Measurements from ENCODE around the gene ZBTB7C.
A peak's percentile ranks its signal among the peaks of the same experiment; 100 is the strongest.

The ZBTB7C gene

DNA sequence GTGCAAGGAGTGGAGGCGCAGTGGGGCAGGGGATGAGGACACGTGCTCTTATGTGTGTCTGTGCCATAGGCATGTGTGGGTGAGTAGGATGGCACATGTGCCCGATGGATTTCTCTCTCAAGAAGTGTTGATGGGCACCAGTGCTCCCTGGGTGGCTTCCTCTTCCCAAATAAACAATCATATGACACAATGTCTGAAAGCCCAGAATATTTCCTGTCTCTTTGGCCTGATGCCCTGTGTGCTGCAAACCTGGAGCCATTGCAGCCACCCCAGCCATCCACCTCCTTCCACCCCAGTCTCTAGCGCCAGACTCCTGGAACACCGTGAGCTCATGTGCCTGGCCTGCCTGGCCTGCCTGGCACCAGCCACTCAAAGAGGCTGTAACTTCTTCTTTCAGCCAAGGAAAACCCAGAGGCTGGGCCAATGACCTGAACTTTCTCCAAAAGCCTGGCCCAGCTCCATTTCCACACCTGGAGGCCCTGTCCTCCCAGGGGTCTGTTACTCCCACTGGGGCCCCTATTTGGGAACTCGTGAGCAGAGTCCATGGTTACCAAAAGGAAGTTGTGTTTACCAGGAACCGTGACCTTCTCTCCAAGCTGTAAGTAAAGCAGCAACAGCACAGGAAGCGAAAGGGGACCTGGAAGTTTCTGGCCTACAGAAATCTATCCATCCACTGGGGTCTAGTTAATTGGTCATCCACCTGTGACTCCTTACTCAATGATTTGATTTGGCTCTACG is 9.5 kb upstream of the ZBTB7C start:
- DNase-seq (ENCODE audit: low read depth in 2 of 2) = no peak

DNA sequence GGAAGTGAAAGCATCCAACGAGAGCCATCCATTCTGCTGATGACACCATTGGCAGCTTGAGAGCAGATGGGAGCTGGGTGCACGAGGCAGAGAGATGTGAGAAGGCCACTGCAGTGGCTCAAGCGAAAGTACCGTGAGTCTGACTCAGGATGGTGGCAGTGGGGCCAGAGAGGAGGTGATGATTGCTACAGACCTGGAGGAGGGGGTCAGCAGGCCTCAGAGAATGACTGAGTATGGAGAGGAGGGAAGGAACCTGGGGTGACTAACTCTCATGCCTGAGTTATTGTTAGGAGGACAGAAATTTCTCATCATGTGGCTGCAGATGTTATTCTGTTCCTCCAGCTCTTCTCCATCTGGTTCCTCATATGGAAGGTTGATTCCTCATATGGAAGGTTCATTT is 8.8 kb upstream of the ZBTB7C start:
- no peak for DNase-seq (ENCODE audit: low read depth in 2 of 2)

DNA sequence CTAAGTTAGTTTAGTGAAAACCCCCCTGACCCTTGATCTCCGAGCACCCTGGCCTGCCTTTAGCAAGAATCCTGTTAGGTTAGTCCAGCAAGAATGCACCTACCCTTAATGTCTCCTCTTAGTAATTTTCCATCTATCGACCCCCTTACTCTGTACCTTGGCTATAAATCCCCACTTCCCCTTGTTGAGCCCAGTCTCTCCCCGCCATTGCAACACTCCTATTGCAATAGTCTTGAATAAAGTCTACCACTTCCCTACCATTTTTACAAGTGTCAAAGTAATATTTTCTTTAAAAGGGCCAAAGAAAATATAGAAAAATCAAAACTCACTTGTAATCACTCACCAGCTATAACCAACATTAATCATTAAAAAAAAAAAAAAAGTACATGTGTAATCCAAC is 4.2 kb upstream of the ZBTB7C start:
- no peak for DNase-seq (ENCODE audit: low read depth in 2 of 2)

DNA sequence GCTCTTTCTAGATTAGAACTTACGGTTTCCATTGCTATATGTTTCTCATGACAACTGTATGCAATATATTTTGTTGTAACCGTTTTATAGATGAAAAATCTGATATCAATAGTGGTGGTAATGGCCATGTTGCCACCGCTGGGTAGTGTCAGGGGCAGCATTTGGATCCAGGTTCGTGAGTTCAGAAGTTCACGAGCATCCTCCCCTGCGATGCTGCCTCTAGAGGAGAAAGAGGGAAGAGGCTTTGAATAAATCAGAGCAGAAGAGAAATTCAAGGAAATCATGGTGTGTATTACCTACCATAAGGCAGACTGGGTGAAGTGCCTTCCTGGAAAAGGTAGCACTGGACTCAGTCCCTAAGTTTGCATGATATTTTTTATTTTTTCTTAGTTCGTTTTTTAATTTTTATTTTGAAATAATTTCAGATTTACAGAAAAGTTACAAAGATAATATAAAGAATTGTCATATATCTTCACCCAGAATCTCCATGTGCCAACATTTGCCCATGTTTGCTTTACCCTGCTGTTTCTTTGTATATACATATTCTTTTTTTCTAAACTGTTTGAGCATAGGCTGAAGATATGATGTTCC is 3.3 kb upstream of the ZBTB7C start:
- no peak for DNase-seq (ENCODE audit: low read depth in 2 of 2)

DNA sequence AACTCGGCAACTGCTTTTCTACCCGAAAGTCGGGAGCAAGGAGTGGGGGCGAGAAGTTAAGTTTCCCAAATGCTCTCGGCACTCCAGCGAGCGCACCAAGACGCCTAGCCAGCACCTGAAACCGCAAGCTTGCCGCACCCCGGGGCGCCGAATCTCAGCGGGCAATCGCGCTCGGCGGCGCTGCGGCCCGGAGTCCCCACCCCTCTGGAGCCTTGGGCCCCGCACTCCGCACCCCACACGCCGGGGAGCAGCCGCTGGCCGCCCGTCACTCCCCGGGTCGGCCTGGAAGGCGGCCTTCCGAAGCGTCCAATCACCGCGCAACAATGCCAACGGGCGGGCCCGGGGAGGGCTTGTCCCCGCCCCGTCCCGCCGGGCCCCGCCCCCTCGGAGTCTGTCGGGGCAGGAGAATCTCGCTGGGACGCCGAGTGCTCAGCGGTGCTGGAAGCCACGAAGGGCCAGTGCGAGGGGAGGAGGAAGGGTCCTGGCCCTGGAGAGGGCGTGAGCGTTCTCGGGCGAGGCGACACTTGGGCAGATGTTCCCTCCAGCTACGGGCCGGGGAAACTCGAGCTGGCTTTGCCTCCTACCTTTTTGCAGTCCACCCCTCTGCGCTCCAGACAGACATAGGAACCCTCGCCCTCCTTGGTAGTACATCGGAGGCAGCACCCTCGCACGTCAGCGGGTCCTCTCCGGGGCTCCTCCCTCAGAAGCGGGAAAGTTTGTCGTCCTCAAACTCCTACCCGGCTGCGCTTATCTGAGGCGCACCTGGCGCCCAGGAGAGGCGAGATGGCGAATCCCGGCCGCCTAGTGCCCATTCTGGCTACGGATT is 1.1 kb upstream of the ZBTB7C start:
- peak; percentile 55 to 76 for DNase-seq (ENCODE audit: low read depth in 2 of 2)

DNA sequence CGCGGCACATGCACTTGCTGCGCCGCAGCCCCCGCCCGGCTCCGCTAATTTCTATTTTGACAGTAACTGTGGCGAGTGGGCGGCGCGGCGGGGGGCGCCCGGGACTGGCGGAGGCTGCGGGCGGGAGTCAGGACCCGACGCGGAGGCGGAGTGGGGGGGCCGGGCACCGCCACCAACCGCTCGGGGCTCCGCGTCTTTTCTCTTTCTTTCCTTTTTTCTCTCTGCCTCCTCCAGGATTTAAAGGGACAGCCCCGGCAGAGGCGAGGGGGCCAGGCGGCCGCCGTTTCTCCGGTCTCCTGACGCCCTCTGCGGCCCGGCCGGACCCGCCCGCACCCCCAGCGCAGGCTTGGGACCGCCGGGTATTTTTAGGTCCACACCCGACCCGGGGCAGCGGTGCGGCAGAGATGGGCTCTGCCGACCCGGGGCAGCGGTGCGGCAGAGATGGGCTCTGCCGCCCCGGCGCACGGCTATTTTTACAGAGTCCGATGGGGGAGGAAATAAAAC is 460 bp upstream of the ZBTB7C start:
- no peak for DNase-seq (ENCODE audit: low read depth in 2 of 2)

DNA sequence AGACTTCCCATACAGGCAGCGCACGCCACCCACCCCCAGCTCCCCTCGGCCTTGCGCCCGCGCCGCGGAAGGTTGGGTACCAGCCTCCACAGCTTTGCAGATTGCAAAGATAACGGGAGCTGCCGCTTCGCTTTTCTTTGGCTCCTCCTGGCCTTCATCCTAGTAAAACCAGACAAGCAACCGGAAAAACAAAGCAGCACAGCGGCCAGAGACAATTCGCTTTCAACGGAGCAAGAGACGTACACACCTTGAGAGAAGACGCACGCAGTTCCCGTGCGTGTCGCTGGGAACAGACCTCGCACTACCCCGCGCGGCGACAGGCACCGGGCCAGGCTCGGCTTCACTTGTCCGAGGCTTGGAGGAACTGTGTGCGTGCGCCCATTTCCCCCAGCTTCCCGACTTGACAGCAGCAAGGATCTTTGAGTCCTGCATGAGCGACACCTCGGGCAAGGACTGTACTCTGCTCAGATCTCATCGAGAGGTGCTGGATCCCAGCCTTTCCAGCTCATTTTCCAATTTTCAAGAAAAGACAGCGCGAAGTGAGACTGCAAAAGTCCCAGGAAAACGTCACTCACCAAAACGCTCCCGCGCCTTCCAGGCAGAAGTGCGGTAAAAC is 964 bp downstream of the ZBTB7C start:
- no peak for DNase-seq (ENCODE audit: low read depth in 2 of 2)

DNA sequence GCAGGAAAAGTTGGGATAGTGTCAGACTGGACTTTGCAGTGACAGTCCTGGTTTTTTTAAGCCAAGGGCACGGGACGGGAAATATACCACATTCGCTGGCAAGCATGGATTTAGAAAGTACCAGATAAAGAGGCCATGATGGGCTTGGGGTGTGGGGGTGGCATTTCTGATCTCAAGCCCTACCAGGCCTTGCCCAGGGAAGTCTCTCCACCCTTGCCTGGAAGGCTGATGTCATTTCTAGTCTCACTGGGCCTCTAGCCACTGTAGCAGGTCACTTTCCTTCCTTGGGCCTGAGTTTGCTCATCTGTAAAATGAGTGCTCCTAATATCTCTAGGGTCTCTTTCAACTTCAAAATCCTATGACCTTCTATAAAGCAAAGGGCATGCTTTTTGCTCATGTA is 1.8 kb downstream of the ZBTB7C start:
- no peak for DNase-seq (ENCODE audit: low read depth in 2 of 2)

DNA sequence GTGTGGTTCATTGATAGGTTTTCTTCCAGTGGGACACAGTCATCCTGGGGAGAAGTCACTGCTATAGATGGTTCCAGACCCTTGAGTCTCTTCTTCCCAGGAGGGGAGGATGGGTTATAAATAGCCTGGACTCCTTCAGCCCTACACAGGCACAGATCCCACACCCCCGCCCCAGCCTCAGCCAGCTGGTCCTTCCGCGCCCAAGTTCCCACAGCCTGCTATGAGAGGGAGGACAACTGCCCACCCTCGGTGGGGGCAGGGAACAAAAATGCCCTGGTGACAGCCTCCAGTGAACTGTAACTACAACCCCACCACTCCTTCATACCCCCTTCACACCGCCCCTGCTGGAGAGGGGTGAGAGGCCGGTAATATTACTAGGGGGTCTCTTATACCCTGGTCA is 3.2 kb downstream of the ZBTB7C start:
- no peak for DNase-seq (ENCODE audit: low read depth in 2 of 2)

DNA sequence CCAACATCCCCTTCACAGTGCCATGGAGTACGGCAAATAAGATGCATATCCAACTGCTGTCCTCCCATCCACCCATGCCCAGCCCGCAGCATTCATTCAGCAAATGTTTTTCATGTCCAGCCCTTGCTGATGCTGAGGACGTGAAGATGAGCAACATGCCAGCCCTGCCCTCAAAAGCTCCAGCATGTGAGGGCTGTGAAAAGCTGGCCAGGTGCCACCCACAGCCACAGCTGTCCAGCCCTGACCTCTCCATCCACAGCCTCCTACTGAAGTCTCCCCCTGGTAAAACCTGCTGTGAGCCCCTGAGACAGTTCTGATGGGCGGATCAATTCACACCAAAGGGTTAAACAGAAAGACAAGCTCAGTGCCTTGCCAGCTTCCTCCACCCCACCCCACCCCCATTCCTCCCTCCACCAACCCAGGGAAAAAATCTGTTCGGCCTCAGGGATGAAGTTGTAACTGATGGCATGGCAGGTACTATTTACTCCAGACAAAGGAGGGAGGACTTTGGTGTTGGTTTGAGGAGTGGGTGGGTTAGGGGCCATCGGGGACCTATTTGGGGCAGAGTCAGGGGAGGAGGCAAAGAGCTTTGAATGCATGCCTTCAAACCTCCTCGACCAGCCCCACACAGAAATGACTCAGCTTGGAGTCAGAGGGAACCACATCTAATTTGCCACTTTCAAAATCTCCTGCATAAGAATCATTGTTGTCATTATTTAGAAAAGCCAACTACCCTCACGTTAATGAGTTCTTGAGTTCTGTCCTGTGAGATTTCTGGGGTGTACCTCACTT is 4.3 kb downstream of the ZBTB7C start:
- no peak for DNase-seq (ENCODE audit: low read depth in 2 of 2)

DNA sequence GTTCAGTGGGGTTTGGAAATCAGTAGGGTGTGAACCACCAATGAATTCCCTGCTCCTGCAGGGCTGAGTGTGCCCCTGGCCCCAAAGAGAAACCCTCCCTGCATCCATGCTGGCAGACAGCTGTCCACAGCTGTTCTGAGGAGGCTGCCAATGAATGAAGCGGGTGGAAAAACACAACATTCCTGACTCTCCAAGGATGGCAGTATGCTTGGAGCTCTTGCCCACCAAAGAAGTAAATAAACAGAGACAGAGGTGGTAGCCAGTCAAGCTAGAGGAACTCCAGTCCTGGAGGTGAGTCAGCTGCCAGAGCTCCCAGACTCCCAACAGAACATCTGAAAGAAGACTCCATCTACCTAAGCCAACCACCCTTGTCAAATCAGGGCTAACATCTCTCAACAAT is 6.2 kb downstream of the ZBTB7C start:
- no peak for DNase-seq (ENCODE audit: low read depth in 2 of 2)

DNA sequence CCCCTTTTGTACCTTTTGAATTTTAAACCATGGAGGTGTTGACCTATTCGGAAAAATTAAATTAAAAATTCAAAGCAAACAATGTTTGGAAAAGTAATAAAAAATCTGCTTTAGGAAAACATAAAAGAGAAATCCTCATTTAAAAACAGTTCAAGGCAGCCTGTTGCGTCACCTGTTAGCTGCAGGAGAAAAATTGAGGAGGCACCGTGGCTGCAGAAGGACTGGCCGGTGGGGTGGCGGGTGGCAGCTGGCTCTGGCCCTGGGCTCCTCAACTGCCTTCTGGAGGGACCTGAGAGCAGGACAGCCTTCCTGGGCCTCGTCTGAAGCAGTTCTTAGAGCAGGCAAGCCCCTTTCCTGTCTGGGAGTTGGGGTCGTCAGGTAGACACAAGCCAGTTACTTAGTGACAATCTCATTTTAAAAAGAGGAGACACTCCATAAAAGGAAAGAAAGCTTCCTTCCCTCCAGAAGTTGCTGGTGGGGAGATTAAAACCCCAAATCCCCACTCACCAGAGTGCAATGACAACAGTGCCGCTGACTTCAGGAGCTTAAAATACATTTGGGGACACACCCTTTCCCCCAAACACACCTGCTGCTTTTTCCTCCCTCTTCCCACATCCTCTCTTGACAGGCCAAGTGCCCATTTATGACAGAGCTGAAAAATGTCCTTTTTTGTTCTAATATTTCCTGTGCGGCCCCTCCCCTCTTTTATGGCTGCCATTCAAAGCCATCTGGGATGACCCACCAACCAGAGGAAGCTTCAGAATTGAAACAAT is 9.7 kb downstream of the ZBTB7C start:
- no peak for DNase-seq (ENCODE audit: low read depth in 2 of 2)

DNA sequence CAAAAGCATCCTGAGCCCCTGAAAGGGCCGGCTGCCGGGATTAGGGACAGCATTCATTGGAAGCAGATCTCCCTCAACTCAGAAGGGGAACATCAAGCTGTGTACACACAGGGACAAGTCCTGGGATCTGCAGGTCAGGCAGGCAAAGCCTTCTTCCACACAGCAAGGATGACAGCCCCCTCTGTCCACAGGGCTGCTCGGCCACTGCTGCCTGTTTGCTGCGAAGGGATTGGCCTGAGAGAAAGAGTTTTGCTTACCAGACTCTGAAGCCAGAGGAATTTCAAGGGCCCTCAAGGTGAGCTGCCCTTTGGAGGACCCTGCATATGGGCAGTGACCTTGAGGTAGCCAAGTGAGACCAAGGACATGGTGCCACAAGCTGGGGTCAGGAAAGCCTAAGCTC is 11.1 kb downstream of the ZBTB7C start:
- no peak for DNase-seq (ENCODE audit: low read depth in 2 of 2)

DNA sequence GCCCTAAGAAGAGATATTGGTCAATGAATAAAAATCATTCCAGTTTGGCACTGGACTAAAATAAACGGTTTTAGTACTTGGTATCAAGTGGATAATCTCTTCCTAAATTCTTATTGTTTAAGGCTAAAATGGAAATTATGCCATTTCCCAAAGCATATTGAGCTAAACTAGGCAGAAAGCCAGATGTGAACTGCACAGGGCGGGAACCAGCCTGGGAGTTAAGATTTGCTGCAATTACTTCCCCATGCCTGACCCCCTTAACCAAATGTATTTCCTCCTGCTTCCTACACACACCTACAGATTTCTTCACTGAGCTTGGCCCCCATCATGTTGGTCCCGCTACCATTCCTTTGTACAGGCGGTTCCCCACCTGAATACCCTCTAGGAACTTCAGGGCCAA is 12.2 kb downstream of the ZBTB7C start:
- DNase-seq (ENCODE audit: low read depth in 2 of 2) = no peak

DNA sequence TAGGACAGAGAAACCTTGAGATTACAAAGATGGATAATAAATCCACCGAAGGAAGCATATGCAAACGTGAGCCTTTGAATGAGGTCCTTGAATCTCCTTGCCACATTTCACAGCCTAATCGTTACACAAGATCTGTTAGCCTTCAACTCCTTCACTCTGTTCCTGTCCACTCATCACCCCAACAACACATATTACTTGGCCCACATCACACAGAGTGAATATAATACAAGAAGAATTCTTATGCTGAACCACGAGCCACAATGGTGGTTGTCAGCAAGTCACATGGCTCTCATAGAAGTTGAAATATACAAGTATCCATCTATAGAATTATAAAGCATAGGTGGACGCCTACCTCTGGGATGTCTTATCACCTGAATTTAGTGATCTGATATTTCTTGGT is 12.6 kb downstream of the ZBTB7C start:
- no peak for DNase-seq (ENCODE audit: low read depth in 2 of 2)

DNA sequence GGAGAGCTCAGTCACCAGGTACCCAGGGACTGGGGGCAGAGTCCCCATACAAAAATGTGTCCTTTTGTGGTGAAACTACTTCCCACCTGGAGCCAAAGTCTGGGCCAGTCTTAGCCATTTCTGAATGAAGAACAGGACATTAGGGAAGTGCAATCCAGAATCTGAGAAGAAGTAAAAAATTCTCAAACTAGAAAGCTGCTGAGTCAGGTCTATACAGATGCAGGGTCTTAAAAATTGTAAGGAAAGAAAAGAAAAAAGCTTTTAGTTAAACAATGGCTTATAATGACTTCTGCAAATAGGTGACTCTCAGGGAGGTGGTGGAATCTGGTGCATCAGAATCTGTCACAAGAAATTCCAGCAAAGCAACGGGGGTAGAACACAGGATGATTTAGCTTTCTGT is 13.5 kb downstream of the ZBTB7C start:
- DNase-seq (ENCODE audit: low read depth in 2 of 2) = no peak

DNA sequence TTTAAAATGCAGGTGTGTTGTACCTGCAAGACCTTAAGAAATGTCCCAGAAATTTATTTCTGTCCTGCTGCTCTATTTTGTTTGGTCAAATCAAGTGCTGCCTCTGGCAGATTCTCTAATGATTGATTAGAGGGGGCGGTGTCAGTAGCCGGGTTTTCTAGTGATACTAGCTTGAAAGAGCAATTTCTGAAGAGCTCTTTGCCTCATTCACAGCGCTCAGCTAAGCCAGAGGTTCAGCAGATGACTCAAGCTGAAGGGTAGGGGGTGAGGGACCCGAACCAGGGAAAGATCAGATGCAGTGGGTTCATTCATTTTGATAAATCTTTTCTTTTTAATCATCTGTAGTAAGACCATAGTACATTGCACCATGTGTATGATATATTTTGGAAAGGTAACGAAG is 15.0 kb downstream of the ZBTB7C start:
- DNase-seq (ENCODE audit: low read depth in 2 of 2) = no peak

DNA sequence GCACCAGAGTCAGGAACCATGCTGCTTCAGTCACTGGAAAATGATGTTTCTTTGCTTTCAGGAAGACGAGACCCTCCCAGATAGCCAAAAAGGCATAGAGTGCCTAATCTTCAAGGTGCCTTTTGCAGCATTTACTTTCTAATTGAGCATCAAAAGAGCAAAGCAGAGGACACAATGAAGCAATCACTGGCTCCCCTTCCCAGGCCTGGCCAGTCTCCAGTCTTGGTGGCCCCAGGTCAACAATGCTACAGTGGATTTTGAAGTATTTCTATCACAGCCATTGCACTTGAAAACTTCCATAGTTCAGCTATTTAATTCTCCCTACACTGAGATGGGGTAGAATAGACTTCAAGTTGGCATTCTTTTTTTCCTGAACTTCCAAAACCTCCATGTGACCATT is 15.4 kb downstream of the ZBTB7C start:
- DNase-seq (ENCODE audit: low read depth in 2 of 2) = no peak

DNA sequence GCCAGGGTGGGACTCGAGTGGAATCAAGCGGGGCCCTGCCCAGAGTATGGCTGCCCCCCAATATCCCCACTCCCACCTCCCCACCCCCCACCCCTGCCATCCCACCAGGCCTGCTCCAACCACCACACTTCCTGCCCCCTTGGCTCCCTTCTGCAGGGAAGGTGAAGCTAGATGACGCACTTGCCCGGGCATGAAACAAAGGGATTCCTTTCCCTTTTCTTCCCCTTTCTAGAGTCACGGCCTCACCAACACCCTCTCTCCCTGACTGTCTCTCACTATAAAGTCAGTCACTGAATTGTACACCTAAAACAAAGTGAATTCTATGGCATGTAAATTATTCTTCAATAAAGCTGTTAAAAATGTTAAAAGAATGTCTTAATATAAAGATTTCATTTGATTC is 16.0 kb downstream of the ZBTB7C start:
- DNase-seq (ENCODE audit: low read depth in 2 of 2) = no peak

DNA sequence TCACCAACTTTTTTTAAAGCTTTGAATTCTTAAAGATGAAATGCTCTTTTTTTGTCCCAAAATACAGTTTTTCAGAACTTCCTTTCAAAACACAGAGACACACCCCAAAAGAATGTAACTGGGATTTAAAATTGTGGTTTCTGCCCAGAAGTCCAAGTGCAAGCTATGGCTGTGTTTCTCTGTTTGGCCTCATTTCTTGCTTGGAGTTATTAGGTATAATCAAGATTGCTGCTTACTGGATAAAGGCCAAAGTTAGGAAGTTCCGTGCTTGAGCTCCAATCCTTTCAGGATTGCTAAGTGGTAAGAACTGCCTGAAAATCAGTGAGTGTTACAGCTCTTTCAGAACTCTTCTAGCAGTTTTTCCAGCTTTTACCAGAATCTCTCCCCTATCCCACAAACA is 16.9 kb downstream of the ZBTB7C start:
- no peak for DNase-seq (ENCODE audit: low read depth in 2 of 2)

DNA sequence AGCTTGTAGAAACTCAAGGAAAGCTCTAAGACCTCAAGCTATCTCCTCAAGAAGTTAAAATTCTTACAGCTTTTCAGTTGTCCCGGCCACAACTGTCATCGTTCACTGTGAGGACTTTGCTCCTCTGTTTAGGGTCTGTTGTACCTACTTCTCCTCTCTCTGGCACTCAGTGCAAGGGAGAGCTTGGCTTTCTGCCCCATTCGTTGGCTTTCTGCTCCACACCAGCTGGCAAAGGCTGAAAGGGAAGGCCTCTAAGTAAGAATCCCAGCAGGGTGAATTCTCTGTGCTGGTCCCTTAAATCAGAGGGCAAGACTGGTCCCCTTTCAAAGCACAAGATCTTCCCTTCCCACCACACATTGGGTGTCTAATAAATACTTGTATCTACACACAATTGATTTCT is 17.3 kb downstream of the ZBTB7C start:
- no peak for DNase-seq (ENCODE audit: low read depth in 2 of 2)

Data from stimulated activated CD4-positive, alpha-beta T cell treated with anti-CD3 and anti-CD28 coated beads, Interleukin-15, amount 100 ng/mL, for 48 hours (primary cell).